Caco-2 (cell line): ENCODE measurements around the gene YJEFN3. TPM values are rescaled to one million over a fixed set of nuclear protein-coding genes. Genes with fewer than 3 reads are reported as not detected.

ENCODE experiments used
- BruUV-seq: library from RNA; stranded (reverse); fragments of 400-500 nt; replicated peaks from 2 replicates; lab custom pipeline; 2021; lab: Mats Ljungman, UMichigan
- CTCF ChIA-PET: fragments of 300-600 bp; sonication (Branson Sonifier 250); formaldehyde crosslinking; loops from one replicate; lab custom pipeline; 2022; ENCODE audit warnings: antibody characterized with exemption; lab: Charles Lee
- POLR2A ChIA-PET: fragments of 300-600 bp; sonication (Branson Sonifier 250); formaldehyde crosslinking; loops from one replicate; lab custom pipeline; 2022; ENCODE audit warnings: antibody characterized with exemption; lab: Charles Lee
- DNase-seq, 2 experiments: peaks; one replicate each; pipeline versions ENCODE4 v3.0.0 to v3.0.0-alpha.2; 2020 to 2022
- H3K27me3 ChIP-seq: replicated peaks from 2 replicates; pipeline ENCODE4 v1.6.0; 2011; ENCODE audit warnings: low read length; ENCODE audit not compliant: control insufficient read depth, insufficient read depth
- H3K36me3 ChIP-seq: 2 replicates; pipeline ENCODE4 v1.5.1; 2011; ENCODE audit warnings: low read length; ENCODE audit not compliant: control insufficient read depth, insufficient read depth
- H3K4me1 ChIP-seq: fragments of 250-450 bp; sonication (Bioruptor Pico); 2 replicates; pipeline ENCODE4 v1.5.1; 2020; ENCODE audit warnings: mild to moderate bottlenecking
- H3K4me3 ChIP-seq: 2 replicates; pipeline ENCODE4 v1.5.1; 2011; ENCODE audit warnings: low read depth, mild to moderate bottlenecking, control low read depth, low read length
- H3K9me3 ChIP-seq: fragments of 250-450 bp; sonication (Bioruptor Pico); 2 replicates; pipeline ENCODE4 v1.5.1; 2020; ENCODE audit warnings: mild to moderate bottlenecking, moderate library complexity
- H3K27ac Mint-ChIP-seq: one replicate; pipeline ENCODE4 v1.8.0; 2022; ENCODE audit warnings: mixed read lengths; ENCODE audit not compliant: unreplicated experiment
- H3K27me3 Mint-ChIP-seq: one replicate; pipeline ENCODE4 v1.8.0; 2022; ENCODE audit warnings: mixed read lengths; ENCODE audit not compliant: insufficient read depth, unreplicated experiment
- H3K36me3 Mint-ChIP-seq: one replicate; pipeline ENCODE4 v1.8.0; 2022; ENCODE audit warnings: mild to moderate bottlenecking, mixed read lengths; ENCODE audit not compliant: insufficient read depth, unreplicated experiment
- H3K4me1 Mint-ChIP-seq: one replicate; pipeline ENCODE4 v1.8.0; 2022; ENCODE audit warnings: low read depth, mixed read lengths; ENCODE audit not compliant: unreplicated experiment
- H3K4me3 Mint-ChIP-seq: one replicate; pipeline ENCODE4 v1.8.0; 2022; ENCODE audit warnings: mild to moderate bottlenecking, moderate library complexity, mixed read lengths; ENCODE audit not compliant: unreplicated experiment
- H3K9me3 Mint-ChIP-seq: one replicate; pipeline ENCODE4 v1.8.0; 2022; ENCODE audit warnings: mixed read lengths; ENCODE audit not compliant: unreplicated experiment
- CTCF ChIP-seq, 2 experiments: fragments of 200-600 bp in 1 of 2; IDR thresholded peaks; 1 replicate in 1 of 2; 2 replicates in 1 of 2; pipeline versions ENCODE4 v1.5.1 to v1.8.0; 2011 to 2022; ENCODE audit warnings: antibody characterized with exemption in 1 of 2, control low read depth in 1 of 2, inconsistent platforms in 1 of 2, low read depth in 1 of 2, low read length in 1 of 2, mild to moderate bottlenecking in 1 of 2, moderate library complexity in 1 of 2; ENCODE audit not compliant: insufficient read depth in 1 of 2, severe bottlenecking in 1 of 2, unreplicated experiment in 1 of 2
- intact Hi-C: fragments of 100-400 bp; cut with micrococcal nuclease; formaldehyde crosslinking; loops from one replicate; pipeline ENCODE4 v1.10.0; 2022; ENCODE audit not compliant: unreplicated experiment
- total RNA-seq: library from RNA; stranded (reverse); gene quantifications from 2 replicates; pipeline ENCODE4 v1.2.3, GENCODE V29; 2022

YJEFN3 gene
- total RNA-seq, 1 experiment from 2014 or later: 8.1 TPM

GRCh38 chr19:19493841-19494546 lies 34.7 kb upstream of the YJEFN3 start:
- H3K27me3 Mint-ChIP-seq: no peaks in the 10 kb centered on the region
- ChIA-PET POLR2A (no interaction called here), CTCF (no interaction called here)
- TF ChIP-seq CTCF (IDR thresholded peaks at IDR 0.05; ENCODE audit: insufficient read depth in 1 of 2, low read depth in 1 of 2, low read length in 1 of 2, severe bottlenecking in 1 of 2, unreplicated experiment in 1 of 2): no peak
- BruUV-seq: no TSS peak
- no peak overlapping the region for H3K27ac Mint-ChIP-seq
- no peak overlapping the region for H3K4me3 Mint-ChIP-seq
- peaks cover 87% of the 10 kb centered on the region for H3K36me3 Mint-ChIP-seq
- Histone ChIP-seq H3K9me3 (no peaks in the 10 kb centered on the region), H3K4me1 (peaks cover 11% of the 10 kb centered on the region), H3K36me3 (peaks cover 4% of the 10 kb centered on the region), H3K27me3 (no peaks in the 10 kb centered on the region), H3K4me3 (no peak overlapping the region)
- peaks cover 6% of the 10 kb centered on the region for H3K4me1 Mint-ChIP-seq
- intact Hi-C loops: no loop called here
- DNase-seq: no peak
- no peaks in the 10 kb centered on the region for H3K9me3 Mint-ChIP-seq

GRCh38 chr19:19495614-19496603 lies 32.8 kb upstream of the YJEFN3 start:
- no TSS peak for BruUV-seq
- no peaks in the 10 kb centered on the region for H3K4me1 Mint-ChIP-seq
- POLR2A ChIA-PET: no interaction called here
- no peak overlapping the region for H3K4me3 Mint-ChIP-seq
- no peaks in the 10 kb centered on the region for H3K27me3 Mint-ChIP-seq
- H3K9me3 ChIP-seq: no peaks in the 10 kb centered on the region
- no peak for TF ChIP-seq CTCF (IDR thresholded peaks at IDR 0.05; ENCODE audit: insufficient read depth in 1 of 2, low read depth in 1 of 2, low read length in 1 of 2, severe bottlenecking in 1 of 2, unreplicated experiment in 1 of 2)
- H3K36me3 Mint-ChIP-seq: peaks cover 88% of the 10 kb centered on the region
- no peak for DNase-seq
- no peaks in the 10 kb centered on the region for H3K9me3 Mint-ChIP-seq
- peaks cover 4% of the 10 kb centered on the region for H3K36me3 ChIP-seq
- H3K27me3 ChIP-seq: no peaks in the 10 kb centered on the region
- CTCF ChIA-PET: no interaction called here
- H3K4me1 ChIP-seq: no peaks in the 10 kb centered on the region
- no peak overlapping the region for H3K4me3 ChIP-seq
- H3K27ac Mint-ChIP-seq: no peak overlapping the region
- intact Hi-C loops: no loop called here

DNA sequence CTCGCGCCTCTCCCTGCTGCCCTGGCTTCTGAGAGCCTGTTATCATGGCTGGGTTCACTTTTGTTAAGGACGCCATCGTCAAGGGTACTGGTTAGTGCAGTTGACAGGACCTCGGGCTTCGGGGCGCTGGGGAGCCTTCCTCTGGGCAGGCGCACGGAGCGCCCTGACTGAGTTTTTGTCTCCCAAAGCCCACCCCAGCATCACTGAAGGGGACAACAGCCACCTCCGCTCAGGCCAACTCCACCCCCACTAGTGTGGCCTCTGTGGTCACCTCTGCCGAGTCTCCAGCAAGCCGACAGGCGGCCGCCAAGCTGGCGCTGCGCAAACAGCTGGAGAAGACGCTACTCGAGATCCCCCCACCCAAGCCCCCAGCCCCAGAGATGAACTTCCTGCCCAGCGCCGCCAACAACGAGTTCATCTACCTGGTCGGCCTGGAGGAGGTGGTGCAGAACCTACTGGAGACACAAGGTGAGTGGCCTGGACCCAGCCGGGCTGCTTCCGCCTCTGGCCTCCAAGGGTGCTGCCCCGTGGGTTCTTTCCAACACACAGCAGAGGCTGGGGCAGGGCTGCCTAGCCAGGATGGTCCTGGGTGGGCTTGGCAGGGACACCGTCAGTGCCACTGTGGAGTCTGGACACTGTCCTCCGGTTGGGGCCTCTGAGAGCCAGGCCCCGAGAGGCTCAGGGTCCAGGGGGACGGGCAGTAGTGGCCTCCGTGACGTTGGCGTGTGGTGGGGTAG lies 30.3 kb upstream of the YJEFN3 start:
- Mint-ChIP-seq H3K9me3 (no peaks in the 10 kb centered on the region), H3K36me3 (peaks cover 87% of the 10 kb centered on the region), H3K27me3 (no peaks in the 10 kb centered on the region), H3K27ac (no peak overlapping the region), H3K4me1 (no peaks in the 10 kb centered on the region), H3K4me3 (no peak overlapping the region)
- CTCF ChIA-PET: no interaction called here
- no peak for DNase-seq
- Histone ChIP-seq H3K9me3 (no peaks in the 10 kb centered on the region), H3K4me3 (no peak overlapping the region), H3K27me3 (no peaks in the 10 kb centered on the region), H3K36me3 (peaks cover 4% of the 10 kb centered on the region), H3K4me1 (no peaks in the 10 kb centered on the region)
- no TSS peak for BruUV-seq
- POLR2A ChIA-PET: no interaction called here
- intact Hi-C loops: no loop called here
- no peak for TF ChIP-seq CTCF (IDR thresholded peaks at IDR 0.05; ENCODE audit: insufficient read depth in 1 of 2, low read depth in 1 of 2, low read length in 1 of 2, severe bottlenecking in 1 of 2, unreplicated experiment in 1 of 2)
